Transverse colon (tissue), 4 donors: ENCODE results near the gene CTTN. TPM values are rescaled to one million over a fixed set of nuclear protein-coding genes. Genes with fewer than 3 reads are reported as not detected.

Experiments used
- DNase-seq: peaks from one replicate; pipeline ENCODE4 v3.0.0-alpha.2; 2019
- H3K27ac ChIP-seq, 4 donors: fragments of 200-600 bp; sonication (generic); 2 replicates each; pipeline ENCODE4 v1.5.1; 2016 to 2018; ENCODE audit warnings: inconsistent platforms in 4 of 4
- H3K27me3 ChIP-seq: fragments of 200-600 bp; sonication (generic); 2 replicates; pipeline ENCODE4 v1.5.1; 2017; ENCODE audit warnings: inconsistent platforms
- H3K36me3 ChIP-seq, 4 donors: fragments of 200-600 bp; sonication (generic); 2 replicates each; pipeline ENCODE4 v1.5.1; 2017 to 2019; ENCODE audit warnings: inconsistent platforms in 4 of 4
- H3K4me1 ChIP-seq, 4 donors: fragments of 200-600 bp; sonication (generic); 2 replicates each; pipeline ENCODE4 v1.5.1; 2017 to 2020; ENCODE audit warnings: inconsistent platforms in 4 of 4
- H3K4me3 ChIP-seq, 4 donors: fragments of 200-600 bp; sonication (generic); 1 replicate in 1 of 4; 2 replicates in 3 of 4; pipeline versions ENCODE4 v1.5.1 to v1.6.1; 2017 to 2019; ENCODE audit warnings: inconsistent platforms in 4 of 4
- H3K9me3 ChIP-seq, 2 donors: fragments of 200-600 bp; sonication (generic); 2 replicates each; pipeline ENCODE4 v1.5.1; 2017 to 2019; ENCODE audit warnings: inconsistent platforms in 2 of 2
- EP300 ChIP-seq: sonication (generic); formaldehyde crosslinking; IDR thresholded peaks from one replicate; pipeline ENCODE4 v1.6.1; 2017; ENCODE audit warnings: antibody characterized with exemption, low read depth
- POLR2A ChIP-seq: fragments of 450-650 bp; IDR thresholded peaks from one replicate; pipeline ENCODE4 v1.6.1; 2016; ENCODE audit warnings: antibody characterized with exemption, mild to moderate bottlenecking, moderate library complexity
- POLR2AphosphoS5 ChIP-seq, 3 donors: sonication (generic); formaldehyde crosslinking; IDR thresholded peaks; one replicate each; pipeline ENCODE4 v1.6.1; 2016; ENCODE audit warnings: antibody characterized with exemption in 3 of 3
- WGBS, 2 donors: methylation state at CpG; one replicate each; pipeline ENCODE4 v1.1.5; 2018; ENCODE audit warnings: low coverage in 1 of 2; 5-methylcytosine and 5-hydroxymethylcytosine counted together
- in situ Hi-C, 4 donors: fragments of 200-750 bp; cut with MboI; loops; one replicate each; pipeline versions ENCODE4 v1.15.0 to v1.15.1; 2017; ENCODE audit warnings: low sequenced_read_pairs in 3 of 4, low pct_ligation_motif_present in 1 of 4, low pct_unique_long_range_greater_than_20kb in 1 of 4
- intact Hi-C: fragments of 100-400 bp; cut with DNase I; formaldehyde crosslinking; loops from one replicate; pipeline ENCODE4 v1.15.1; 2023; ENCODE audit warnings: low total_unique reads
- total RNA-seq, 4 donors: library from RNA; depleted of rRNA; stranded (reverse); fragments of >200 nt; gene quantifications; one replicate each; pipeline ENCODE4 v1.1.0, GENCODE V29; 2016
- TF ChIP-seq, protein P1 (sequence below), 5 experiments: fragments of 200-600 bp in 3 of 5; fragments of 450-650 bp in 2 of 5; sonication (generic) in 3 of 5; IDR thresholded peaks; 1 replicate in 2 of 5; 2 replicates in 3 of 5; pipeline ENCODE4 v1.5.1; 2016 to 2017; ENCODE audit warnings: antibody characterized with exemption in 5 of 5, inconsistent platforms in 3 of 5, mild to moderate bottlenecking in 2 of 5, moderate library complexity in 1 of 5

Gene CTTN
- total RNA-seq, 4 donors from 2014 or later, result 203 to 449 (median 365) TPM

- TF ChIP-seq POLR2A (no peak), POLR2AphosphoS5 (IDR thresholded peaks at IDR 0.05) (no peak), EP300 (no peak)
- TF ChIP-seq, protein P1, sequence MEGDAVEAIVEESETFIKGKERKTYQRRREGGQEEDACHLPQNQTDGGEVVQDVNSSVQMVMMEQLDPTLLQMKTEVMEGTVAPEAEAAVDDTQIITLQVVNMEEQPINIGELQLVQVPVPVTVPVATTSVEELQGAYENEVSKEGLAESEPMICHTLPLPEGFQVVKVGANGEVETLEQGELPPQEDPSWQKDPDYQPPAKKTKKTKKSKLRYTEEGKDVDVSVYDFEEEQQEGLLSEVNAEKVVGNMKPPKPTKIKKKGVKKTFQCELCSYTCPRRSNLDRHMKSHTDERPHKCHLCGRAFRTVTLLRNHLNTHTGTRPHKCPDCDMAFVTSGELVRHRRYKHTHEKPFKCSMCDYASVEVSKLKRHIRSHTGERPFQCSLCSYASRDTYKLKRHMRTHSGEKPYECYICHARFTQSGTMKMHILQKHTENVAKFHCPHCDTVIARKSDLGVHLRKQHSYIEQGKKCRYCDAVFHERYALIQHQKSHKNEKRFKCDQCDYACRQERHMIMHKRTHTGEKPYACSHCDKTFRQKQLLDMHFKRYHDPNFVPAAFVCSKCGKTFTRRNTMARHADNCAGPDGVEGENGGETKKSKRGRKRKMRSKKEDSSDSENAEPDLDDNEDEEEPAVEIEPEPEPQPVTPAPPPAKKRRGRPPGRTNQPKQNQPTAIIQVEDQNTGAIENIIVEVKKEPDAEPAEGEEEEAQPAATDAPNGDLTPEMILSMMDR (IDR thresholded peaks at IDR 0.05), result no peak
- WGBS, 2 donors, result 92% methylated on average over 22 of the region's 22 CpGs; no CpG with 5 or more reads in 1 of the 2 donors
- DNase-seq, result no peak
- H3K27ac ChIP-seq, result no peak overlapping the region
- H3K9me3 ChIP-seq, result no peaks in the 10 kb centered on the region
- in situ Hi-C loops (loop anchor here in 1 of 4 donors (5.0 kb wide), 1 partner anchor 279 kb away; no protein-coding TSS in a partner anchor), intact Hi-C loops (no loop called here)
- H3K27me3 ChIP-seq, result no peaks in the 10 kb centered on the region
- H3K4me1 ChIP-seq, result no peaks in the 10 kb centered on the region
- no peak overlapping the region for H3K4me3 ChIP-seq
- no peaks in the 10 kb centered on the region for H3K36me3 ChIP-seq
These were observed 75.0 kb downstream of the CTTN start for GRCh38 chr11:70473186-70473872.

DNA sequence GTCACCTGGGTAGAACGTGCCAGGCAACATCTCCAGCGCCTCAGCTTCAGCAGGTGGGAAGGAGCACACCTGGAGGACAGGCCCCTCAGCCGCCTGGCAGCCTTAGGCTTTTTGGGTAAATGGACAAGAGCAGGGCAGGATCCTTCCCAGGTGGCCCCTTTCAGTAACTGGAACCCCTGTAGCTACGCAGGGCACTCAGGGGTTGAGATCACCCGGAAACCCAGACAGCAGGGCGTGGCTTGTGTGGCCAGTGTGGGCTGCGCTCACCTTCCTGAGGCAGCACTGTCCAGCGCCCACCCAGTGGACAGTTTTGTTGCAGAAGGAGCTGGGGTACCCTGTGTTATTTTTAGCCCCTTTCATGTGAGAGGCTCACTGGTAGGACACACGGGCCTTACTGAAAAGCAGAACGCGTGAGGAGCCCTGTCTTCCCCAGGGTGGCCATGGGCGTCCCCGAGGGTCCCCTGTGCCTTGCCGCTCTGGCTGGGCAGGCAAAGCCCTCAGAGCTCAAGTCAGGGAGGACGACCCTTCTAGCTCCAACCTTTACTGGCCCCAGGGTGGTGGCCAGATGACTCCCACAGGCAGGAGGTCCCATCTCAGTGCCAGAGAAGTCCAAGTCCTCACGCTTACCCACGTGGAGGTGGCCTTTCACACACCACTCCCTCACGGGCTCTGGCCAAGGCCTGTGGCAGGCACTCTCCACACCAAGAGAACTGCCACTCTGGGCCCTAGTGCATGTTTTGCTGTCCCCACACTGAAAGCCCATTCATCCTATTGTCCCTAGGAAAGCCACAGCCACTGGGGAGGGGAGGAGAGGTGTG, 75.8 kb downstream of the CTTN start:
- no peak overlapping the region for H3K4me3 ChIP-seq
- H3K36me3 ChIP-seq, result no peaks in the 10 kb centered on the region
- intact Hi-C loops (no loop called here), in situ Hi-C loops (loop anchor here in 1 of 4 donors (5.0 kb wide), 1 partner anchor 278 kb away; no protein-coding TSS in a partner anchor)
- H3K27me3 ChIP-seq, result no peaks in the 10 kb centered on the region
- H3K27ac ChIP-seq, result no peak overlapping the region
- H3K9me3 ChIP-seq, result no peaks in the 10 kb centered on the region
- H3K4me1 ChIP-seq, result no peaks in the 10 kb centered on the region
- DNase-seq, result no peak
- TF ChIP-seq POLR2AphosphoS5 (IDR thresholded peaks at IDR 0.05) (no peak), POLR2A (no peak), EP300 (no peak)
- TF ChIP-seq, protein P1 (IDR thresholded peaks at IDR 0.05), result no peak
- 90% methylated on average over 14 of the region's 18 CpGs; no CpG with 5 or more reads in 1 of the 2 donors for WGBS, 2 donors

DNA sequence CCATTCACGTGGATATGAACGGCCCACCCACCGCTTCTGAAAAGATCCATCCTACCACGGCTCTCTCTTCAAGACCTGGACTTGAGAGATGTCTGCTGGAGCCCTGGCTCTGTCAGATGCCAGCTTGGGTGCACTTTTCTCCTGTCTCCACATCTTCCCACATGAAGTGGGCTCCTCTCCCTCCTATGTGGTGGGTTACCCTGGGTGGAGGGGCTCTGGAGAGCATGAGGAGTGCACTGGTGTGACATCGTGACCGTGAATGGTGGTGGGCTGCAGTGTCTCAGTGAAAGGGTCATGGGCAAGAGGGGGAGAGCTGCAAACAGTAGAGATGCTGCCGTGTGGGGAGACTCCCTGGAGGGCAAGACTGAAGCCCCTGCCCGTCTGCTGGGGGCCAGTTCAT, 76.4 kb downstream of the CTTN start:
- no peaks in the 10 kb centered on the region for H3K36me3 ChIP-seq
- no peak for DNase-seq
- 76% methylated on average over 8 of the region's 8 CpGs; no CpG with 5 or more reads in 1 of the 2 donors for WGBS, 2 donors
- intact Hi-C loops (no loop called here), in situ Hi-C loops (loop anchor here in 1 of 4 donors (5.0 kb wide), 1 partner anchor 278 kb away; no protein-coding TSS in a partner anchor)
- H3K4me1 ChIP-seq, result no peaks in the 10 kb centered on the region
- TF ChIP-seq EP300 (no peak), POLR2AphosphoS5 (IDR thresholded peaks at IDR 0.05) (no peak), POLR2A (no peak)
- TF ChIP-seq, protein P1 (IDR thresholded peaks at IDR 0.05), result no peak
- no peaks in the 10 kb centered on the region for H3K9me3 ChIP-seq
- H3K27ac ChIP-seq, result no peak overlapping the region
- H3K4me3 ChIP-seq, result no peak overlapping the region
- no peaks in the 10 kb centered on the region for H3K27me3 ChIP-seq

GRCh38 chr11:70476669-70477068, 78.3 kb downstream of the CTTN start:
- intact Hi-C loops, result no loop called here
- Histone ChIP-seq H3K4me3 (no peak overlapping the region), H3K27ac (no peak overlapping the region), H3K36me3 (no peaks in the 10 kb centered on the region), H3K27me3 (no peaks in the 10 kb centered on the region), H3K4me1 (no peaks in the 10 kb centered on the region), H3K9me3 (no peaks in the 10 kb centered on the region)
- in situ Hi-C loops, result no loop called here
- 75% methylated on average over 4 of the region's 4 CpGs; no CpG with 5 or more reads in 1 of the 2 donors for WGBS, 2 donors
- no peak for TF ChIP-seq POLR2AphosphoS5 (IDR thresholded peaks at IDR 0.05)
- TF ChIP-seq, protein P1 (IDR thresholded peaks at IDR 0.05), result no peak
- no peak for TF ChIP-seq EP300
- no peak for TF ChIP-seq POLR2A
- DNase-seq, result no peak
